ES-I3 (cell line): ENCODE data around the gene NIPAL3.
"Not testable (repeated sequence)": the region's sequence is repeated elsewhere in the genome, so short reads cannot be mapped to it uniquely, and the experiment has no call there.

ENCODE experiments used
- H3K36me3 ChIP-seq: 2 replicates; pipeline ENCODE4 v1.6.1; 2013; ENCODE audit warnings: mild to moderate bottlenecking, low read length, control low read depth, moderate library complexity; ENCODE audit not compliant: insufficient read depth
- H3K4me1 ChIP-seq: 2 replicates; pipeline ENCODE4 v1.6.1; 2013; ENCODE audit warnings: mild to moderate bottlenecking, control low read depth, low read length; ENCODE audit not compliant: insufficient read depth
- H3K9ac ChIP-seq: 2 replicates; pipeline ENCODE4 v1.6.1; 2013; ENCODE audit warnings: low read depth, mild to moderate bottlenecking, low read length, moderate library complexity
- H3K9me3 ChIP-seq: 2 replicates; pipeline ENCODE4 v1.6.1; 2013; ENCODE audit warnings: mild to moderate bottlenecking, low read length, moderate library complexity; ENCODE audit not compliant: control insufficient read depth, insufficient read depth

The NIPAL3 gene

DNA sequence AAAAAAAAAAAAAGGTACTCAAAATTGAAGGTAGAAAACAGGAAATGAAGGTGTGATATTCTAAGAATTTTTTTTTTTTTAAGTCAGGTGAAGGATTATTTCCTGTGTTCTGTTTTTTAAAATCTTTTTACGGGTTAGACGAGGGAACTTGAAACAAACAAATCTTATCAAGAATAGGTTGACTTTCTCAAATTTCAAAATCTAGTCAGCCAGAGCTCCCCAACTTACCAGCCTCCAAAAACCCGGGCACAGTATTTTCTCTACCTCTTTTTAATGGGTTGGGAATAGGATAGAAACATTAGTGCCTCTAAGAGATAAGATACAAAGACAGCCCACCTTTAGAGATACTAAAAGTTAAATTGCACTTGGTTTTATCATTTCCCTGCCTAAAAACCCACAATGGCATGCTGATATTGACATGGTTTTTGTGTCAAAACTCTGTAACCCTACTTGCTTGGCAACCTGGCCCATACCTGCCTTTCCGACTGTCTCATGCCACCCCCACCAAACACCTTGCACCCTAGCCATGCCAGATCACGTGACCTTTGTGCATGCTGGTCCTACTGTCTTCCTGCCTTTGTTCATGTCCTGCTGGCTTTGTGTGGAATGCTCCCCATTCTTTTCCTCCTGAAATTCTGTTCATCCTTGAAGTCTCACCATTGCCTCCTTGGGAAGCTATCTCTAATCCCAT lies 91.2 kb downstream of the NIPAL3 start:
- Histone ChIP-seq H3K4me1 (peaks cover 17% of the 10 kb centered on the region), H3K36me3 (no peaks in the 10 kb centered on the region), H3K9ac (no peak overlapping the region), H3K9me3 (no peaks in the 10 kb centered on the region)

DNA sequence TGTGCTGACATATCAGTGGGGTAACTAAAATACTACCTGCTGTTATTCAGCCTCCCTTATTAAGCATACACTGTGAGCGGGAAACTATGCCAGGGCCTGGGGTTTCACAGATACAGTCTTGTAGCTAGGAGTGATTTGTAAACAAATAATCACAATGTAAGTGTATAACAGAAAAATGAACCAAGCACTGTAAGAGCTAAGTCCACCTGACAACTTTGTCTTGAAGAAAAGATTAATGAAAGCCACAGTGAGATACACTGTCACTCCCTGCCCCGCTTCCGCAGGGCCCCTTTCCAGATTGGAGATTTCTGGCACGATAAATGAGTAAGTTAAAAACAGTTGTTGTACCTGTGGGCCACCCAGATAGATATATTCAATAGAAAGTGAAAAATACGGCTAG lies 91.8 kb downstream of the NIPAL3 start:
- Histone ChIP-seq H3K9ac (no peak overlapping the region), H3K4me1 (peaks cover 17% of the 10 kb centered on the region), H3K9me3 (no peaks in the 10 kb centered on the region), H3K36me3 (no peaks in the 10 kb centered on the region)

DNA sequence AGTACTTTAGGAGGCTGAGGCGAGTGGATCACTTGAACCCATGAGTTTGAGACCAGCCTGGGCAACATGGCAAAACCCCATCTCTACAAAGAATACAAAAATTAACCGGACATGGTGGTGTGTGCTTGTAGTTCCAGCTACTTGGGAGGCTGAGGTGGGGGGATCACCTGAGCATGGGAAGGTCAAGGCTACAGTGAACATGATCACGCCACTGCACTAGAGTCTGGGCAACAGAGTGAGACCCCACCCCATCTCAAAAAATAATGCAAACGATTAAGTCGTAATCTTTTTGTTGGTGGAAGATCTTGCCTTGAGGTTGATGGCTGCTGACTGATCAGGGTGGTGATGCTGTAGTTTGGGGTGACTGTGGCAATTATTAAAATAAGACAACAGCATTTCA lies 93.3 kb downstream of the NIPAL3 start:
- Histone ChIP-seq H3K36me3 (no peaks in the 10 kb centered on the region), H3K9ac (no peak overlapping the region), H3K4me1 (peaks cover 15% of the 10 kb centered on the region), H3K9me3 (no peaks in the 10 kb centered on the region)

DNA sequence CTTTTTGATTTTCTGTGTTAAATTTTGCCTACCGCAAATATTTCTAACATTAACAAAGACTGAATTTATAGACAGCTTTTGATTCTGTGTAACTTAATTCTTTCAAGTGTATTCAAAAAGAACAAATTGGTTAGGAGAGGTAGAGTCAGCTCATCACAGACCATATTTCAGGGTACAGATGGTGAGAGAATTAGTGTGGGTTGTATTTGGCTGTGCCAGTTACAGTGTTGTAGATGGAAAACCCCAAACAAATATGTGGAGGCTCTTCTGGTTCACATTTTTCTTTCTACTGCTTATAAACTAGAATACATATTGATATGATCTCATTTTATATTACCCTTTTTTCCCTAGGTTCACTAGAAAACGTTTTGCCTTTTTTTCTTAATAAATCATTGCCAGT lies 98.1 kb downstream of the NIPAL3 start:
- Histone ChIP-seq H3K9me3 (no peaks in the 10 kb centered on the region), H3K9ac (no peak overlapping the region), H3K36me3 (no peaks in the 10 kb centered on the region), H3K4me1 (no peaks in the 10 kb centered on the region)

DNA sequence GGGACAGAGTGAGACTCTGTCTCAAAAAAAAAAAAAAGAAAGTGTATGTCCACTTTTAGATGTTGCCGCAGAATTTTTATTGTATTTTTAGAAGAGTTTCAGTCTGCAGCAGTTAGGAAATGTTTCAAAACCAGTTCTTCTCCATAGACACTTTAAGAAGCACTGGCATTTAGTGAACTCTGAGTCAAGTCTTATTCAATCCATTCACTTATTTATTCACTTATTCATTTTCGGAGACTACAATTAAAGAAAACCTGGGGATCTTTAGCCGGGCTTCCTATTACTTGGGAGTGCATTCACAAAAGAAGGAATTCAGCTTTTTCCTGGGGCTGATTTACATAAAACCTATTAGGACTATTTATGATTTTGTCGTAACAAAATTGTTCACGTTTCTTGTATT lies 99.3 kb downstream of the NIPAL3 start:
- H3K9me3 ChIP-seq: no peaks in the 10 kb centered on the region
- H3K36me3 ChIP-seq: no peaks in the 10 kb centered on the region
- H3K4me1 ChIP-seq: no peaks in the 10 kb centered on the region
- no peak overlapping the region for H3K9ac ChIP-seq

DNA sequence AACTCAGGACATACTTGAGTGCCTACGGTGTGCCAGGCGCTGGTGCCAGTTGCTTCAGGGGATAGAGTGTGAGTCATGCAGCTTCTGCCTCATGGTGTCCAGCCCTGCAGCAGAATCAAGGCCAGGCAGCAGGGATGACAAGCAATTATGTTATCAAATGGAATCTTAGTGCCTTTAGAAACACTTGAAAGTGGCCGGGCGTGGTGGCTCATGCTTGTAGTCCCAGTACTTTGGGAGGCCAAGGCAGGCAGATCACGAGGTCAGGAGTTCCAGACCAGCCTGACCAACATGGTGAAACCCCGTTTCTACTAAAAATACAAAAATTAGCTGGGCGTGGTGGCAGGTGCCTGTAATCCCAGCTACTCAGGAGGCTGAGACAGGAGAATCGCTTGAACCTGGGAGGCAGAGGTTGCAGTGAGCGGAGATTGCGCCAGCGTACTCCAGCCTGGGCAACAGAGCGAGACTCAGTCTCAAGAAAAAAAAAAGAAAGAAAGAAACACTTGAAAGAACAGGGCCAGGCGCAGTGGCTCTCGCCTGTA lies 100.1 kb downstream of the NIPAL3 start:
- H3K4me1 ChIP-seq, H3K9ac ChIP-seq, H3K9me3 ChIP-seq: not testable (repeated sequence)

DNA sequence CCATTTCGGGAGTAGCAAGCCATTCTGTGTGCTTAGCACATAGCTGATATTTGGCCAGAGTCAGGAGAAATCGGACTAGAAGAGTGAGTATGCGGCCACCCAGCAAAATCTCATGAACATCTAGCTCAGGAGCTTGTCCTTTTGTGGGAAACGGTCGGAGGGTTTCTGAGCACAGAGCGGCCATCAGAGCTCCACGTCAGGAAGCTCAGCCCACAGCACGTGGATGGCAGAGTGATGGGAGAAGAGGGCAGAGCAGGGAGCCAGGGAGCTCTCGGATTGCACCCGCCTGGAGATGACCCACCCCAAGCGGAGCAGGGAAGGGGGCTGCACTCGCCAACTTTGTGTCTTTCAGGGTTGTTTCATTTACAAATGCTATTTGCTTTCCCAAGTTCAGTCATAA lies 100.9 kb downstream of the NIPAL3 start:
- Histone ChIP-seq H3K9ac (no peak overlapping the region), H3K9me3 (no peaks in the 10 kb centered on the region), H3K4me1 (no peaks in the 10 kb centered on the region), H3K36me3 (no peaks in the 10 kb centered on the region)

More for the DNA sequence above, 100.1 kb downstream of the NIPAL3 start:
- H3K36me3 ChIP-seq: not testable (repeated sequence)

DNA sequence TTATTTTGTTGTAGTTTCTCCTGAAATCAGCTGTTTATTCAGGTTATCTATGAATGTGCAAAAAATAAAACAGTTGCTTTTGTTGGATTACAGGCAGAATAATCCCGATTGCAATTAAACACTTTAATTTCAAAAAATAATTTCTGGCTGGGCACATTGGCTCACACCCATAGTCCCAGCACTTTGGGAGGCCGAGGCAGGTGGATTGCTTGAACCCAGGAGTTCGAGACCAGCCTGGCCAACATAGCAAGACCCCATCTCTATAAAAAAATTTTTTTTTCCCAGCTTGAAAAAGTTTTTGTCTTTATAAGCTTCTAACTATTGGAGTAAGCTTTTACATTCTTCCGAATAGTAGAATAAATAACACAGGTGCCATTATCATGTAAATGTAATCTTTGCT lies 102.3 kb downstream of the NIPAL3 start:
- H3K9me3 ChIP-seq: no peaks in the 10 kb centered on the region
- H3K36me3 ChIP-seq: no peaks in the 10 kb centered on the region
- H3K4me1 ChIP-seq: no peaks in the 10 kb centered on the region
- no peak overlapping the region for H3K9ac ChIP-seq

DNA sequence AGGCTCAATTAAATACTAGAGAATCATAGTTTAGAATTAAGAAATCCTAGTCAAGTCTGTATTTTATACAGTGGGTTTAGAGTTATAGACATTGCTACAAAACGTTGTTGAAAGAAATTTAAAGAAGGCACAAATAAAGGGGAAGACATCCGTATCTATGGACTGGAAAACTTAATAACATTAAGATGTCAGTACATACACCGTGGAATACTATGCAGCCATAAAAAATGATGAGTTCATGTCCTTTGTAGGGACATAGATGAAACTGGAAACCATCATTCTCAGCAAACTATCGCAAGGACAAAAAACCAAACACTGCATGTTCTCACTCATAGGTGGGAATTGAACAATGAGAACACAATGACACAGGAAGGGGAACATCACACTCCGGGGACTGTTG lies 104.7 kb downstream of the NIPAL3 start:
- H3K4me1 ChIP-seq, H3K9ac ChIP-seq, H3K9me3 ChIP-seq, H3K36me3 ChIP-seq: not testable (repeated sequence)
